Measurements from ENCODE around the gene CD58. TPM values are rescaled to one million over a fixed set of nuclear protein-coding genes. Genes with fewer than 3 reads are reported as not detected.

CD58 gene
- polyA plus RNA-seq, 1 donor (not counting 4 experiments of a cell fraction or from before 2014, with no cell fraction given): 38.6 TPM

GRCh38 chr1:116559304-116559761 is 11.5 kb downstream of the CD58 start:
- Histone ChIP-seq H3K9me1 (ENCODE audit: control insufficient read depth, extremely low read depth, insufficient read depth, low read length) (no peaks in the 10 kb centered on the region), H3K4me3 (ENCODE audit: control insufficient read depth in 2 of 3, extremely low read depth in 1 of 3, insufficient read depth in 2 of 3, low read depth in 1 of 3, low read length in 3 of 3) (no peak overlapping the region), H3K4me2 (ENCODE audit: control insufficient read depth, extremely low read depth, insufficient read depth, low read depth, low read length) (no peak overlapping the region), H3K27me3 (ENCODE audit: control insufficient read depth, extremely low read depth, insufficient read depth, low read length) (no peaks in the 10 kb centered on the region), H3K9ac (ENCODE audit: control insufficient read depth, extremely low read depth, insufficient read depth, low read length) (no peak overlapping the region), H3K36me3 (ENCODE audit: control insufficient read depth in 2 of 2, extremely low read depth in 1 of 2, insufficient read depth in 2 of 2, low read length in 2 of 2) (peaks cover 0 to 3% of the 10 kb centered on the region in 2 experiments), H3K4me1 (ENCODE audit: control insufficient read depth, extremely low read depth, insufficient read depth, low read length) (peaks cover 24% of the 10 kb centered on the region), H3K27ac (ENCODE audit: control insufficient read depth, insufficient read depth, low read length) (no peak overlapping the region), H3K9me3 (ENCODE audit: control insufficient read depth, low read depth, low read length) (peaks cover 2% of the 10 kb centered on the region), H4K20me1 (ENCODE audit: control insufficient read depth, extremely low read depth, insufficient read depth, low read length) (no peaks in the 10 kb centered on the region), H3K79me2 (ENCODE audit: control insufficient read depth, insufficient read depth, low read length) (peaks cover 27% of the 10 kb centered on the region), H2AFZ (ENCODE audit: control insufficient read depth, low read length) (no peak overlapping the region)
- dilution Hi-C loops (cut with MboI; ENCODE audit: extremely low pct_ligation_motif_present, low sequenced_read_pairs): no loop called here
- DNase-seq (ENCODE audit: low read depth, low spot score) (no peak), FAIRE-seq (no peak)
- TF ChIP-seq EZH2 (IDR thresholded peaks at IDR 0.05; ENCODE audit: low read length) (no peak), CTCF (optimal IDR thresholded peaks at IDR 0.05 in 1 of 3, IDR thresholded peaks at IDR 0.05 in 1 of 3, conservative IDR thresholded peaks at IDR 0.05 in 1 of 3; ENCODE audit: extremely low read depth in 1 of 3, insufficient read depth in 2 of 3, low read length in 3 of 3) (no peak)

GRCh38 chr1:116558571-116558970 is 12.3 kb downstream of the CD58 start:
- peaks cover 26% of the 10 kb centered on the region for H3K79me2 ChIP-seq (ENCODE audit: control insufficient read depth, insufficient read depth, low read length)
- no peak overlapping the region for H3K4me2 ChIP-seq (ENCODE audit: control insufficient read depth, extremely low read depth, insufficient read depth, low read depth, low read length)
- no peak for FAIRE-seq
- H3K9ac ChIP-seq (ENCODE audit: control insufficient read depth, extremely low read depth, insufficient read depth, low read length): no peak overlapping the region
- H3K4me1 ChIP-seq (ENCODE audit: control insufficient read depth, extremely low read depth, insufficient read depth, low read length): peaks cover 31% of the 10 kb centered on the region
- DNase-seq (ENCODE audit: low read depth, low spot score): no peak
- no peaks in the 10 kb centered on the region for H4K20me1 ChIP-seq (ENCODE audit: control insufficient read depth, extremely low read depth, insufficient read depth, low read length)
- peaks cover 0 to 2% of the 10 kb centered on the region in 2 experiments for H3K36me3 ChIP-seq (ENCODE audit: control insufficient read depth in 2 of 2, extremely low read depth in 1 of 2, insufficient read depth in 2 of 2, low read length in 2 of 2)
- H3K27ac ChIP-seq (ENCODE audit: control insufficient read depth, insufficient read depth, low read length): no peak overlapping the region
- H3K9me1 ChIP-seq (ENCODE audit: control insufficient read depth, extremely low read depth, insufficient read depth, low read length): no peaks in the 10 kb centered on the region
- no peak overlapping the region for H2AFZ ChIP-seq (ENCODE audit: control insufficient read depth, low read length)
- dilution Hi-C loops (cut with MboI; ENCODE audit: extremely low pct_ligation_motif_present, low sequenced_read_pairs): no loop called here
- H3K9me3 ChIP-seq (ENCODE audit: control insufficient read depth, low read depth, low read length): peaks cover 2% of the 10 kb centered on the region
- TF ChIP-seq CTCF (optimal IDR thresholded peaks at IDR 0.05 in 1 of 3, IDR thresholded peaks at IDR 0.05 in 1 of 3, conservative IDR thresholded peaks at IDR 0.05 in 1 of 3; ENCODE audit: extremely low read depth in 1 of 3, insufficient read depth in 2 of 3, low read length in 3 of 3): no peak
- no peak for TF ChIP-seq EZH2 (IDR thresholded peaks at IDR 0.05; ENCODE audit: low read length)
- no peak overlapping the region for H3K4me3 ChIP-seq (ENCODE audit: control insufficient read depth in 2 of 3, extremely low read depth in 1 of 3, insufficient read depth in 2 of 3, low read depth in 1 of 3, low read length in 3 of 3)
- no peaks in the 10 kb centered on the region for H3K27me3 ChIP-seq (ENCODE audit: control insufficient read depth, extremely low read depth, insufficient read depth, low read length)

All from keratinocyte (primary cell).